HepG2 (cell line): ENCODE results near the gene FBXL13. TPM values are rescaled to one million over a fixed set of nuclear protein-coding genes. Genes with fewer than 3 reads are reported as not detected.

ENCODE experiments used
- ATAC-seq: fragments of 200-7000 bp; cut with Tn5 transposase; 3 replicates; pipeline ENCODE4 v1.9.1; 2020; ENCODE audit warnings: mild to moderate bottlenecking, moderate library complexity
- BruUV-seq: library from RNA; stranded (reverse); fragments of 400-500 nt; replicated peaks from 2 replicates; lab custom pipeline; 2021; lab: Mats Ljungman, UMichigan
- CTCF ChIA-PET: fragments of 300-600 bp; formaldehyde crosslinking; extraction: SDS; loops from one replicate; lab custom pipeline; 2021; ENCODE audit warnings: low total read pairs, inconsistent platforms, low intra/inter-chr PET ratio; lab: Yijun Ruan, JAX
- POLR2A ChIA-PET: fragments of 350-600 bp; sonication (Branson Sonifier 250); formaldehyde crosslinking; loops from one replicate; lab custom pipeline; 2020; ENCODE audit warnings: antibody characterized with exemption, inconsistent platforms; lab: Yijun Ruan, JAX
- DNase-seq: peaks from one replicate; pipeline ENCODE4 v3.0.0-alpha.2; 2015; ENCODE audit warnings: low spot score
- FAIRE-seq: peaks from 3 replicates; lab custom pipeline; 2011; peaks lifted over from hg19 to GRCh38; lab: Jason Lieb, UNC
- H2AFZ ChIP-seq: one replicate; pipeline ENCODE4 v1.6.1; 2011; ENCODE audit warnings: low read length, inconsistent platforms
- H3K27ac ChIP-seq: fragments of 300-600 bp; 3 replicates; pipeline ENCODE4 v1.8.0; 2011; ENCODE audit warnings: mixed run types, mild to moderate bottlenecking, mixed read lengths, low read length, inconsistent platforms; ENCODE audit not compliant: insufficient read depth; ENCODE audit errors: extremely low read length
- H3K27me3 ChIP-seq, 2 experiments: fragments of 200-600 bp in 1 of 2; 2 replicates in 1 of 2; 3 replicates in 1 of 2; pipeline versions ENCODE4 v1.6.0 to v1.8.0; 2011; ENCODE audit warnings: low read length in 2 of 2, mild to moderate bottlenecking in 2 of 2, moderate library complexity in 2 of 2, inconsistent platforms in 1 of 2; ENCODE audit not compliant: insufficient read depth in 2 of 2, control insufficient read depth in 1 of 2
- H3K36me3 ChIP-seq, 2 experiments: fragments of 200-600 bp in 1 of 2; replicated peaks in 1 of 2; 2 replicates in 1 of 2; 3 replicates in 1 of 2; pipeline versions ENCODE4 v1.5.1 to v1.8.0; 2011; ENCODE audit warnings: low read length in 2 of 2, inconsistent platforms in 1 of 2; ENCODE audit not compliant: insufficient read depth in 2 of 2, control insufficient read depth in 1 of 2
- H3K4me1 ChIP-seq: 2 replicates; pipeline ENCODE4 v1.5.1; 2012; ENCODE audit warnings: low read length, inconsistent platforms; ENCODE audit not compliant: insufficient read depth
- H3K4me2 ChIP-seq: 2 replicates; pipeline ENCODE4 v1.6.0; 2011; ENCODE audit warnings: low read depth, low read length, inconsistent platforms
- H3K4me3 ChIP-seq, 3 experiments: fragments of 200-600 bp in 1 of 3; sonication (generic), shearing (Covaris generic) in 1 of 3; replicated peaks in 1 of 3; 2 replicates each; pipeline ENCODE4 v1.5.1; 2011 to 2016; ENCODE audit warnings: low read length in 3 of 3, inconsistent platforms in 2 of 3, low read depth in 2 of 3, mild to moderate bottlenecking in 2 of 3, control low read depth in 1 of 3, mixed read lengths in 1 of 3; ENCODE audit not compliant: insufficient read depth in 1 of 3
- H3K79me2 ChIP-seq: one replicate; pipeline ENCODE4 v1.6.1; 2011; ENCODE audit warnings: low read length, inconsistent platforms; ENCODE audit not compliant: insufficient read depth
- H3K9ac ChIP-seq: 2 replicates; pipeline ENCODE4 v1.6.0; 2011; ENCODE audit warnings: mild to moderate bottlenecking, low read depth, low read length, inconsistent platforms; ENCODE audit not compliant: insufficient read depth
- H3K9me3 ChIP-seq: 2 replicates; pipeline ENCODE4 v1.5.1; 2012; ENCODE audit warnings: mild to moderate bottlenecking, low read length
- H4K20me1 ChIP-seq: 2 replicates; pipeline ENCODE4 v1.6.0; 2011; ENCODE audit warnings: inconsistent platforms, mild to moderate bottlenecking, low read length, moderate library complexity; ENCODE audit not compliant: insufficient read depth
- CCAR2 ChIP-seq: fragments of 200-400 bp; formaldehyde crosslinking; optimal IDR thresholded peaks from 2 replicates; pipeline ENCODE3; 2018; ENCODE audit warnings: low read depth, mild to moderate bottlenecking, low read length, moderate library complexity
- RAD21 ChIP-seq: fragments of 450-650 bp; formaldehyde crosslinking; IDR thresholded peaks from 2 replicates; pipeline ENCODE4 v1.5.0; 2020; ENCODE audit warnings: mild to moderate bottlenecking
- in situ Hi-C: cut with HindIII; loops from 2 replicates; pipeline ENCODE4 v1.10.0; 2017; ENCODE audit warnings: low pct_unique_long_range_greater_than_20kb; ENCODE audit not compliant: extremely low pct_ligation_motif_present
- intact Hi-C: fragments of 100-400 bp; cut with micrococcal nuclease; formaldehyde crosslinking; loops from one replicate; pipeline ENCODE4 v1.10.0; 2022; ENCODE audit not compliant: unreplicated experiment
- polyA plus RNA-seq, 8 experiments: library from polyadenylated mRNA; depleted of rRNA in 3 of 8; stranded (reverse) in 7 of 8; unstranded in 1 of 8; fragments of >200 nt; fragmentation: Illumina TruSeq in 4 of 8; extraction: Trizol in 4 of 8; gene quantifications; 2 replicates each; pipeline versions ENCODE4 v1.2.1 to v1.2.3, GENCODE V29; 2011 to 2016; ENCODE audit warnings: low read depth in 4 of 8, missing spikeins in 1 of 8, mixed read lengths in 1 of 8; ENCODE audit not compliant: insufficient read depth in 1 of 8
- total RNA-seq, 5 experiments: library from RNA; depleted of rRNA; stranded (reverse); fragments of >200 nt; fragmentation: Illumina TruSeq; extraction: Trizol; gene quantifications; 2 replicates each; pipeline ENCODE4 v1.2.3, GENCODE V29; 2016; ENCODE audit warnings: low read depth in 1 of 5
- TF ChIP-seq, protein P1 (sequence below): sonication (generic); formaldehyde crosslinking; IDR thresholded peaks from 2 replicates; pipeline ENCODE4 v1.5.0; 2020; ENCODE audit warnings: mild to moderate bottlenecking, missing genetic modification reagents, borderline replicate concordance

The FBXL13 gene
- total and polyA plus RNA-seq, 2 of the 13 experiments (the other 11 are each of a cell fraction or from before 2014, with no cell fraction given): 0.24 to 0.77 TPM

DNA sequence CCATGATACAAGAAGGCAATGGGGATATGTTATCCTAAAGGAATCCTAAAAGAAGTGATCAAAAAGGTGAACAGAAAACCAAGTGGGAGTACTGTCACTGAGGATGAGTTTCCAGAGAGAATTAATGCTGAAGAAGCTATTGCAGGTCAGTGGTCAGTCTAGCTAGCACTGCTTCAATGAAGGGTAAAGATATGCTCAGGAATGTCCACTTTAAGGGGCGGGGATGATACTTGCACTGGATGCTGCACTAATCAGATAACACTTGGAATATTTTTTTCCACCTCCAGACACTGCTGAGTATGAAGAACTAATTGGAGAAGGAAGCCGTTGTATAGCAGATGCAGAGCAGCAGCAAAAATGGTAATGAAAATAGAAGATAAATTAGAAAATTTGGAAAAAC is 86.5 kb downstream of the FBXL13 start (continued):
- TF ChIP-seq, protein P1, sequence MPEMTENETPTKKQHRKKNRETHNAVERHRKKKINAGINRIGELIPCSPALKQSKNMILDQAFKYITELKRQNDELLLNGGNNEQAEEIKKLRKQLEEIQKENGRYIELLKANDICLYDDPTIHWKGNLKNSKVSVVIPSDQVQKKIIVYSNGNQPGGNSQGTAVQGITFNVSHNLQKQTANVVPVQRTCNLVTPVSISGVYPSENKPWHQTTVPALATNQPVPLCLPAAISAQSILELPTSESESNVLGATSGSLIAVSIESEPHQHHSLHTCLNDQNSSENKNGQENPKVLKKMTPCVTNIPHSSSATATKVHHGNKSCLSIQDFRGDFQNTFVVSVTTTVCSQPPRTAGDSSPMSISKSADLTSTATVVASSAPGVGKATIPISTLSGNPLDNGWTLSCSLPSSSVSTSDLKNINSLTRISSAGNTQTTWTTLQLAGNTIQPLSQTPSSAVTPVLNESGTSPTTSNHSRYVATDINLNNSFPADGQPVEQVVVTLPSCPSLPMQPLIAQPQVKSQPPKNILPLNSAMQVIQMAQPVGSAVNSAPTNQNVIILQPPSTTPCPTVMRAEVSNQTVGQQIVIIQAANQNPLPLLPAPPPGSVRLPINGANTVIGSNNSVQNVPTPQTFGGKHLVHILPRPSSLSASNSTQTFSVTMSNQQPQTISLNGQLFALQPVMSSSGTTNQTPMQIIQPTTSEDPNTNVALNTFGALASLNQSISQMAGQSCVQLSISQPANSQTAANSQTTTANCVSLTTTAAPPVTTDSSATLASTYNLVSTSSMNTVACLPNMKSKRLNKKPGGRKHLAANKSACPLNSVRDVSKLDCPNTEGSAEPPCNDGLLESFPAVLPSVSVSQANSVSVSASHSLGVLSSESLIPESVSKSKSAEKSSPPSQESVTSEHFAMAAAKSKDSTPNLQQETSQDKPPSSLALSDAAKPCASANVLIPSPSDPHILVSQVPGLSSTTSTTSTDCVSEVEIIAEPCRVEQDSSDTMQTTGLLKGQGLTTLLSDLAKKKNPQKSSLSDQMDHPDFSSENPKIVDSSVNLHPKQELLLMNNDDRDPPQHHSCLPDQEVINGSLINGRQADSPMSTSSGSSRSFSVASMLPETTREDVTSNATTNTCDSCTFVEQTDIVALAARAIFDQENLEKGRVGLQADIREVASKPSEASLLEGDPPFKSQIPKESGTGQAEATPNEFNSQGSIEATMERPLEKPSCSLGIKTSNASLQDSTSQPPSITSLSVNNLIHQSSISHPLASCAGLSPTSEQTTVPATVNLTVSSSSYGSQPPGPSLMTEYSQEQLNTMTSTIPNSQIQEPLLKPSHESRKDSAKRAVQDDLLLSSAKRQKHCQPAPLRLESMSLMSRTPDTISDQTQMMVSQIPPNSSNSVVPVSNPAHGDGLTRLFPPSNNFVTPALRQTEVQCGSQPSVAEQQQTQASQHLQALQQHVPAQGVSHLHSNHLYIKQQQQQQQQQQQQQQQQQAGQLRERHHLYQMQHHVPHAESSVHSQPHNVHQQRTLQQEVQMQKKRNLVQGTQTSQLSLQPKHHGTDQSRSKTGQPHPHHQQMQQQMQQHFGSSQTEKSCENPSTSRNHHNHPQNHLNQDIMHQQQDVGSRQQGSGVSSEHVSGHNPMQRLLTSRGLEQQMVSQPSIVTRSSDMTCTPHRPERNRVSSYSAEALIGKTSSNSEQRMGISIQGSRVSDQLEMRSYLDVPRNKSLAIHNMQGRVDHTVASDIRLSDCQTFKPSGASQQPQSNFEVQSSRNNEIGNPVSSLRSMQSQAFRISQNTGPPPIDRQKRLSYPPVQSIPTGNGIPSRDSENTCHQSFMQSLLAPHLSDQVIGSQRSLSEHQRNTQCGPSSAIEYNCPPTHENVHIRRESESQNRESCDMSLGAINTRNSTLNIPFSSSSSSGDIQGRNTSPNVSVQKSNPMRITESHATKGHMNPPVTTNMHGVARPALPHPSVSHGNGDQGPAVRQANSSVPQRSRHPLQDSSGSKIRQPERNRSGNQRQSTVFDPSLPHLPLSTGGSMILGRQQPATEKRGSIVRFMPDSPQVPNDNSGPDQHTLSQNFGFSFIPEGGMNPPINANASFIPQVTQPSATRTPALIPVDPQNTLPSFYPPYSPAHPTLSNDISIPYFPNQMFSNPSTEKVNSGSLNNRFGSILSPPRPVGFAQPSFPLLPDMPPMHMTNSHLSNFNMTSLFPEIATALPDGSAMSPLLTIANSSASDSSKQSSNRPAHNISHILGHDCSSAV (CRISPR knock-in tag): no peak
- TF ChIP-seq, all 625 proteins: peak for 0

DNA sequence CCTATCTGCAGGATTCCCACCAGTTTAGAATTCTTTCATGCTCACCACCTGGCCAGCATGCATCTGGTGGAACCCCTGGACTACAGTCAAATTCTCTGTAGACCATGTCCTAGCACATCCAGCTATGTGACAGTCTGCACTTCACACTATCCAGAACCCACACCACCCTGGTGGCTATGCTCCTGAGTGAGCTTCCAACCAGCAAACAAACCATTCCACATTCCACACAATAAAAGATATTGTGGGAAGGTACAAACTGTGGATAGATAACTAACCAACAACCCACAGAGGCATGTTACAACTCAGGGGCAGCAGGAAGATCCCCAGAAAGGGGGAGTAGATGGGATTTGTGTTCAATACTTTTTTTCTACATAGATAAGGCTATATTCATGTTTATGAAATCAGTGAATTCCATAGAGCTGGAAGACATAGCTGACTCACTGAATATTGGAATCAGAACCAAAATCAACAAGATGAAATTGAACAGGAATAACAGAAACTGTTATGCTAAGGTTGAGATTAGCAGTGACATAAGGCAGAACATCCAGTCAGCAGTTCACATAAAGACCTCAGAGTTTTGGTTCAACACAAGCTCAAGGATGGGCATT is 89.3 kb downstream of the FBXL13 start:
- Histone ChIP-seq H3K4me3 (no peak overlapping the region), H4K20me1 (no peaks in the 10 kb centered on the region), H2AFZ (no peak overlapping the region), H3K9me3 (no peaks in the 10 kb centered on the region), H3K4me1 (peaks cover 13% of the 10 kb centered on the region; the same call in 1 of the 2 replicates), H3K79me2 (no peaks in the 10 kb centered on the region), H3K36me3 (no peaks in the 10 kb centered on the region), H3K27ac (no peak overlapping the region), H3K4me2 (no peak overlapping the region), H3K27me3 (no peaks in the 10 kb centered on the region), H3K9ac (no peak overlapping the region)
- BruUV-seq: no TSS peak
- ChIA-PET CTCF (no interaction called here), POLR2A (no interaction called here)
- FAIRE-seq (no peak), DNase-seq (no peak), ATAC-seq (no peak)
- TF ChIP-seq RAD21 (no peak), CCAR2 (no peak)
- in situ Hi-C loops (no loop called here), intact Hi-C loops (no loop called here)
